Suprapubic skin (tissue), 4 donors: ENCODE data around the gene PCBP3. TPM values are rescaled to one million over a fixed set of nuclear protein-coding genes. Genes with fewer than 3 reads are reported as not detected.
A peak's percentile ranks its signal among the peaks of the same experiment; 100 is the strongest.

Experiments
- DNase-seq, 2 donors: peaks; one replicate each; pipeline ENCODE4 v3.0.0-alpha.2; 2019; ENCODE audit warnings: low spot score in 2 of 2
- H3K27ac ChIP-seq: fragments of 200-600 bp; sonication (generic); one replicate; pipeline ENCODE4 v1.5.1; 2019
- H3K27me3 ChIP-seq: fragments of 200-600 bp; sonication (generic); one replicate; pipeline ENCODE4 v1.5.1; 2019
- H3K36me3 ChIP-seq: fragments of 200-600 bp; sonication (generic); one replicate; pipeline ENCODE4 v1.5.1; 2019
- H3K4me1 ChIP-seq: fragments of 200-600 bp; sonication (generic); one replicate; pipeline ENCODE4 v1.5.1; 2019
- H3K4me3 ChIP-seq: fragments of 200-600 bp; sonication (generic); one replicate; pipeline ENCODE4 v1.5.1; 2019; ENCODE audit warnings: mild to moderate bottlenecking
- H3K9me3 ChIP-seq: fragments of 200-600 bp; sonication (generic); one replicate; pipeline ENCODE4 v1.5.1; 2019
- CTCF ChIP-seq, 2 donors: fragments of 200-600 bp in 1 of 2; fragments of 450-650 bp in 1 of 2; sonication (generic) in 1 of 2; IDR thresholded peaks; one replicate each; pipeline ENCODE4 v1.5.1; 2016 to 2019; ENCODE audit warnings: antibody characterized with exemption in 2 of 2, mild to moderate bottlenecking in 1 of 2, moderate library complexity in 1 of 2
- EP300 ChIP-seq: sonication (generic); formaldehyde crosslinking; IDR thresholded peaks from one replicate; pipeline ENCODE4 v1.6.1; 2017; ENCODE audit warnings: antibody characterized with exemption
- POLR2A ChIP-seq, 2 donors: fragments of 450-650 bp; IDR thresholded peaks; one replicate each; pipeline ENCODE4 v1.6.1; 2017; ENCODE audit warnings: antibody characterized with exemption in 2 of 2, mild to moderate bottlenecking in 2 of 2, moderate library complexity in 2 of 2
- POLR2AphosphoS5 ChIP-seq, 3 donors: sonication (generic); formaldehyde crosslinking; IDR thresholded peaks; one replicate each; pipeline ENCODE4 v1.6.1; 2017; ENCODE audit warnings: antibody characterized with exemption in 3 of 3
- WGBS: methylation state at CpG from one replicate; pipeline ENCODE4 v1.1.5; 2018; 5-methylcytosine and 5-hydroxymethylcytosine counted together
- total RNA-seq, 4 donors: library from RNA; depleted of rRNA; stranded (reverse); fragments of >200 nt; gene quantifications; one replicate each; pipeline ENCODE4 v1.1.0, GENCODE V29; 2016

PCBP3 gene
- total RNA-seq, 4 donors from 2014 or later = 0.97 to 7.3 (median 2.7) TPM

- no peaks in the 10 kb centered on the region for H3K27me3 ChIP-seq
- TF ChIP-seq EP300 (no peak), CTCF (IDR thresholded peaks at IDR 0.05) (no peak)
- H3K4me1 ChIP-seq = no peaks in the 10 kb centered on the region
- H3K9me3 ChIP-seq = no peaks in the 10 kb centered on the region
- no peak overlapping the region for H3K27ac ChIP-seq
- WGBS = 86% methylated on average over 5 of the region's 5 CpGs
- DNase-seq = no peak
- H3K4me3 ChIP-seq = no peak overlapping the region
- H3K36me3 ChIP-seq = no peaks in the 10 kb centered on the region
Observed at GRCh38 chr21:45766501-45766900, 123.0 kb downstream of the PCBP3 start.

GRCh38 chr21:45767071-45768006 lies 123.8 kb downstream of the PCBP3 start:
- H3K27me3 ChIP-seq = no peaks in the 10 kb centered on the region
- 81% methylated on average over 13 of the region's 13 CpGs for WGBS
- no peaks in the 10 kb centered on the region for H3K36me3 ChIP-seq
- DNase-seq = no peak
- H3K27ac ChIP-seq = no peak overlapping the region
- no peaks in the 10 kb centered on the region for H3K9me3 ChIP-seq
- no peak overlapping the region for H3K4me3 ChIP-seq
- TF ChIP-seq POLR2A (IDR thresholded peaks at IDR 0.05) (no peak), CTCF (IDR thresholded peaks at IDR 0.05) (no peak), POLR2AphosphoS5 (IDR thresholded peaks at IDR 0.05) (no peak), EP300 (no peak)
- H3K4me1 ChIP-seq = no peaks in the 10 kb centered on the region

GRCh38 chr21:45768011-45768739 lies 124.7 kb downstream of the PCBP3 start:
- no peaks in the 10 kb centered on the region for H3K4me1 ChIP-seq
- H3K4me3 ChIP-seq = no peak overlapping the region
- H3K36me3 ChIP-seq = no peaks in the 10 kb centered on the region
- DNase-seq = no peak
- H3K27ac ChIP-seq = no peak overlapping the region
- H3K27me3 ChIP-seq = no peaks in the 10 kb centered on the region
- TF ChIP-seq CTCF (IDR thresholded peaks at IDR 0.05) = no peak
- TF ChIP-seq EP300 = no peak
- TF ChIP-seq POLR2A (IDR thresholded peaks at IDR 0.05) = no peak
- TF ChIP-seq POLR2AphosphoS5 (IDR thresholded peaks at IDR 0.05) = no peak
- no peaks in the 10 kb centered on the region for H3K9me3 ChIP-seq
- 57% methylated on average over 11 of the region's 11 CpGs for WGBS

DNA sequence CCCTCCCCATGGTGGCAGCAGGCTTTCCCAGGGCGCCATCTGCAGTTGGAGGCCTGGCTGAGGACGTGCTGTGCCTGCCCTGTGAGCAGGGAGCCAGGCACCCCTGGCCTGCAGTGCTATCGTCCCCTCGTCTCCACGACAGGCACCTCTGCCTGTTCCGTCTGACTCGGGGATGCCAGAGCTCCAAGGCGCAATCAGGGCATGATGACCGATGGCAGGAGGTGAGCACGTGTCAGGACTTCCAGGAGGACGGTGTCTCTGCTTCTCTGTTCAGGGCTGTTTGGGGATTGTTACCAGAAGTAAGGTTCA lies 125.2 kb downstream of the PCBP3 start:
- Histone ChIP-seq H3K4me3 (no peak overlapping the region), H3K4me1 (no peaks in the 10 kb centered on the region), H3K9me3 (no peaks in the 10 kb centered on the region), H3K27me3 (no peaks in the 10 kb centered on the region), H3K27ac (no peak overlapping the region), H3K36me3 (no peaks in the 10 kb centered on the region)
- TF ChIP-seq POLR2AphosphoS5 (IDR thresholded peaks at IDR 0.05) (no peak), POLR2A (IDR thresholded peaks at IDR 0.05) (no peak), EP300 (no peak), CTCF (IDR thresholded peaks at IDR 0.05) (no peak)
- peak in 1 of 2 donors; percentile 40 for DNase-seq
- WGBS = 78% methylated on average over 10 of the region's 11 CpGs

DNA sequence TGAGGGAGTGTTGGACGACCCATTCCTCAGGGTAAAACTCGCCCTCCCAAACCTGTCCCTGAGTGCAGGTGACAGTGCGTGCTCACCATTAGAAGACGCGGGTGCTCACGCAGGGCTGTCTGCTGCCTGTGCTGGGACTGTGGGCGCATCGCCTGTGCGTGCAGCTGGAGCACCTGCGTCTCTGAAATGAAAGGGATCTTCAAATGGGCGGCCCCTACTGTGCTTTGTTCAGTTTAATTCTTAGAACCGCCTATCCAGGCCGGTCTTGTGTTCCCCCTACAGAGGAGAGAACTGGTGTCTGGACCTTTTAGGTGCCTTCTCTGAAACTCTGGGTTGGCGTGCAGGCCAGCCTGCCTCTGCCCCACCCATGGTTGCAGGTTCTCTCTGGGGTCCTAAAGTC lies 125.8 kb downstream of the PCBP3 start:
- H3K36me3 ChIP-seq = no peaks in the 10 kb centered on the region
- H3K4me3 ChIP-seq = no peak overlapping the region
- no peaks in the 10 kb centered on the region for H3K27me3 ChIP-seq
- H3K4me1 ChIP-seq = no peaks in the 10 kb centered on the region
- TF ChIP-seq POLR2AphosphoS5 (IDR thresholded peaks at IDR 0.05) = no peak
- no peak overlapping the region for H3K27ac ChIP-seq
- no peak for DNase-seq
- no peaks in the 10 kb centered on the region for H3K9me3 ChIP-seq
- 96% methylated on average over 14 of the region's 14 CpGs for WGBS
